ENCODE data around the gene CYP2R1.

CYP2R1 gene, protein sequence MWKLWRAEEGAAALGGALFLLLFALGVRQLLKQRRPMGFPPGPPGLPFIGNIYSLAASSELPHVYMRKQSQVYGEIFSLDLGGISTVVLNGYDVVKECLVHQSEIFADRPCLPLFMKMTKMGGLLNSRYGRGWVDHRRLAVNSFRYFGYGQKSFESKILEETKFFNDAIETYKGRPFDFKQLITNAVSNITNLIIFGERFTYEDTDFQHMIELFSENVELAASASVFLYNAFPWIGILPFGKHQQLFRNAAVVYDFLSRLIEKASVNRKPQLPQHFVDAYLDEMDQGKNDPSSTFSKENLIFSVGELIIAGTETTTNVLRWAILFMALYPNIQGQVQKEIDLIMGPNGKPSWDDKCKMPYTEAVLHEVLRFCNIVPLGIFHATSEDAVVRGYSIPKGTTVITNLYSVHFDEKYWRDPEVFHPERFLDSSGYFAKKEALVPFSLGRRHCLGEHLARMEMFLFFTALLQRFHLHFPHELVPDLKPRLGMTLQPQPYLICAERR

GRCh38 chr11:14892036-14892556, at the start of gene CYP2R1:
Gene CYP2R1, minus strand, starts transcription at chr11:14892231. Its CDS starts 26 bp downstream, at chr11:14892205.
- DNase-seq = peak; percentile 99

DNA sequence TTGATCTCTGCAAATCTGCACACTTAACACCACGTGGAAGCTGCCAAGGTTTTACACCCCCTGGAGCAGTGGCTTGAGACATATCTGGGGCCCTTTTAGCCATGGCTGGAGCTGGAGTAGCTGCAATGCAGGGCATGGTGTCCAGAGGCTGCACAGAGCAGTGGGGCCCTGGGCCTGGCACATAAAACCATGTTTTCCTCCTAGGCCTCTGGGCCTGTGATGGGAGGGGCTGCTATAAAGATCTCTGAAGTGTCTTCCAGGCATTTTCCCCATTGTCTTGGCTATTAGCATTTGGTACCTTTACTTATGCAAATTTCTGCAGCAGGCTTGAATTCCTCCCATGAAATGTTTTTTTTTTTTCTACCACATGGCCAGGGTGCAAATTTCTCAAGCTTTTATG, 46.9 kb upstream of the CYP2R1 start:
- no peak for DNase-seq

DNA sequence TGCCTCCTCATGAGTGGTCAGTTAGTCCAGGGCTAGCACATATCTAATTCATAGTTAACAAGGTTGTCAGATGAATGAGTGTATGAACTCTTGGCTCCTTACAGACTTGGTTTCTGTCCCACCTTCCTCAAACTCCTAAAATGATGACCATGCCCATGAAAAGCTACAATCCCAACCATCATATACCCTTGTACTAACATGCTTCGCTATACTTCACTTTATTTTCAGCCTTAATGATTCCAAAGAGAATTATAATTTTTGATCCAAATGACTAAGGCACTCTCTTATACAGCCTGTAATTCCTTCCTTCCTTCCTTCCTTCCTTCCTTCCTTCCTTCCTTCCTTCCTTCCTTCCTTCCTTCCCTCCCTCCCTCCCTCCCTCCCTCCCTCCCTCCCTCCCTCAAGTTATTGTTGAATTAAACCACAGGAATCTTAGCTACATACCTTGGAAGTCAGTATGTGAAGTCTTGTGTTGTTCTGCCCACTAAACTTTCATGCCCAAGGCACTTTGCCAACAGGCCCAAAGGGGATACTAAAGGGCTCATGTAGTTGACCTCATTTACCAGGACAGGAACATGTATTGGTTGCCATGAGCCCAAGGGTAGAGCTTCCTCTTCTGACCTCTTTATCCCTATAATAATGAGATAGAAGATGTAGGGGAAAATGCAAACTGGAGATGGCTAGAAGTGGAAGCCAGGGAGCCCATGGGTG, 42.8 kb upstream of the CYP2R1 start:
- no peak for DNase-seq

DNA sequence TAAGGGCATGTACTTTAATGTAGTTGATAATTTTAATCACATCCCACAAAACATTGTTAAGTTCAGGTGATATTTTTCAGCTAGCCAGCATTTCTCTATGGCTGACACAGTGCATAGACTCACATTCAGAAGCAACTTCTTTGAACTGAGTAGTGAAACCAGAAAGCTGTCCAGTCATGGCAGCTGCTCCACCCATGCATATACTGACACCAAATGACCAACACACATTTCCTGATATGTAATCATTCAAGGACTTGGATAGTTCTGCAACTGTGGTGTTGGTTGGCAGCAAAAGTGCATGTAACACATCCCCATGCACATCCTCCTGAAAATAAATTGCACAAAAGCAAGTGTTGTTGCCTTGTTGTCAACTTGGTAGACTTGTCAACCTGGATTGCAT, 40.4 kb upstream of the CYP2R1 start:
- DNase-seq = no peak

- no peak for DNase-seq
Measured at GRCh38 chr11:14930369-14930768, 38.3 kb upstream of the CYP2R1 start.

DNA sequence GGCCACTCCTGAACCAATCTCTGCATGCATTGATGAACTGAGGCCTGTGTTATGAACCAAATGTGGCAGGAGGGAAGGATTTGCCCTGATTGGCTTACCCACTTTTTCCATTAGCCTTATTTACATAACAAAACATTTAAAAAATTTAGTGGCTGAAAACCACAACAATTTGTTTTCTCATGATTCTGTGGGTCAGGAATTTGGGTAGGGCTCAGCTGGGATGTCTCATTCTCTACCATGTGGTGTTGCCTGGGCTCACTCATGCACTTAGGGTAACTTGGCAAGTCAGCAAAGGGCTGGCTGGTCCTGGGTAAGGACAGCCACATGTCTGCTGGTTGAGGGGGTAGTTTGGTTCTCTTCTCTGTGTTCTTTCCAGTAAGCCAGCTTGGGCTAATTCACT, 35.1 kb upstream of the CYP2R1 start:
- no peak for DNase-seq

GRCh38 chr11:14924318-14924717, 32.3 kb upstream of the CYP2R1 start:
- DNase-seq = no peak

- no peak for DNase-seq
Measured at GRCh38 chr11:14916403-14916802, 24.4 kb upstream of the CYP2R1 start.

DNA sequence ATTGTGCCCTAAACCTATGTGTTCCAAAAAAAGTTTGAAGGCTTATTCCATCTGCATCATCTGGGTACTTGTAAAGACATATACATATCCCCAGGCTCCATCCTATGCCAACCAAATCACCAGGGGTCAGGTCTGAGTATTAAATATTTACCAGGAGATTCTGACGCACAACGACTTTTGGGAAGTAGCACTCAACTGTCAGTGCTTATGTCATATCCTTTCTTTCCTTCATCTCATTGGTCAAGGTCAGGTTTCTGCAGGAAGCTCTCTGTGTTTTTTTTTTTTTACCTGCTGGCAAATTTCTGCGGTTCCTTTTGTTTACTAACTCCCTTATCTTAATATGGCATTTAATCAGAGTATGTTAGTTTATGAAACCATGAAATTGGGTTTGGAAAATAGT, 22.5 kb upstream of the CYP2R1 start:
- peak; percentile 49 for DNase-seq

DNA sequence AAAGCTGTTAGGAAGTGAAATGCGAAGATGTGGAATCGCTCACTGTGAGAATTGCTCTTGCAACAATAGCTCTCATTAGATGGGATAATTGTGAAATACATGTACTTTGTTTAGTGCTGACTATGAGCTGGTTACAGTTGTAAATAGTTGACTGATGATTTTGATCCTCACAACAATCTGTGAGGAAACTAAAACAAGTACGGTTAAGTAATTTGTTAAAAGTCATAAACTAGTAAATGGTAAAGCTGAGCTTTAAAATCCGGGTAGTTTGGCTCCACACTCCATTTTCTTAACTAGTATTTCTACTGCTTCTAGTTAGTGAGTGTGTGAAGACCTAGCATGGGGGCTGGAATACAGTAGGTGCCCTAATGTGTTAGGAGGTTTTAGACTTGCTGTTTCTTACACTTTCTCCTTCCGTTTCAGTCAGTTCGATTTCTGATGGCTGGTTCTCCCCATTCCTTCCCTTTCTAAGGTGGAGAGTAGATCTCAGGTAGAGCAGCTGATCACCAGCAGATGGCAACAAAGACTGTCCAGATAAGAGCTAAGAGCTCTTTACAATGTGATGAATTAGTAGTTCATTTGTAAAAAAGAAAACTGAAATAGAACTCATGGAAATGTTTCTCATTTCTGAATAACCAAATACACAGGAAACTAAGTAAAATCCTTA, 16.3 kb upstream of the CYP2R1 start:
- DNase-seq = peak; percentile 84

DNA sequence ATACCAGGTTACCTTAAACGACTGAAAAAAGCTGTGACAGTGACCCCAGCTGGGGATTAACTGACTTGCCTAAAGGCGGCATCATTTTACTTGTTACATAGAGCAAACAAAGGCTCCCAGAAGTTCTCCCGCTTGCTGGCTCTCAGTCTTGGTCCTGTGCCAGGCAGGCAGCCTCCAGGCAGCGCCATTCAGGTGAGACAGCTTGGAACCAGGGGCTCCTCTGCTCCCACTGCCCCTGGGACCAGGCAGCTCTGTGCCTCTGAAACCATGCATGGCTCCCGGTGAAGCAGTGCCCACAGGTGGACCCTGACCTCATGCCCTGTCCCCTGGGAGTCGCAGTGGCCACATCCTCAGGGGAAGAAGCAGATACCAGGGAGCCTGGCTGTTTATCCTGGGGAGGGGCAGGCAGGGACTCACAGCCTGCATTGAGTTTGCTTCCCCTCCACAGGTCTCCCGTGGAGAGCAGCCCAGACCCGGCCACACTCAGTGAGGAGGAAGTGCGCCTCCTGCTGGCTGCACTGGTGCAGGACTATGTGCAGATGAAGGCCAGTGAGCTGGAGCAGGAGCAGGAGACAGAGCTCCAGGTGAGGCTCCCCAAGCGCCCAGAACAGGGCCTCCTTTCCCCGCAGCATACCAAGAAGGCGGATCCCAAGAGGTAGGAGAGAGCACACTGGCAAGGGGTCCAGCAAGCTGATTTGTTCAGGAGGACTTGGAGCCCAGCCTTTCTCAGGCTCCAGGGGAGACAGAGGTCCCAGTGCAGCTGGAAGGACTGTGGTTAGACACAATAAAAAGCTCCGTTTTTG, 15.6 kb upstream of the CYP2R1 start:
- DNase-seq = peak; percentile 89

GRCh38 chr11:14906993-14907392, 15.0 kb upstream of the CYP2R1 start:
- DNase-seq = peak; percentile 46

- no peak for DNase-seq
Measured at GRCh38 chr11:14906578-14906977, 14.5 kb upstream of the CYP2R1 start.

DNA sequence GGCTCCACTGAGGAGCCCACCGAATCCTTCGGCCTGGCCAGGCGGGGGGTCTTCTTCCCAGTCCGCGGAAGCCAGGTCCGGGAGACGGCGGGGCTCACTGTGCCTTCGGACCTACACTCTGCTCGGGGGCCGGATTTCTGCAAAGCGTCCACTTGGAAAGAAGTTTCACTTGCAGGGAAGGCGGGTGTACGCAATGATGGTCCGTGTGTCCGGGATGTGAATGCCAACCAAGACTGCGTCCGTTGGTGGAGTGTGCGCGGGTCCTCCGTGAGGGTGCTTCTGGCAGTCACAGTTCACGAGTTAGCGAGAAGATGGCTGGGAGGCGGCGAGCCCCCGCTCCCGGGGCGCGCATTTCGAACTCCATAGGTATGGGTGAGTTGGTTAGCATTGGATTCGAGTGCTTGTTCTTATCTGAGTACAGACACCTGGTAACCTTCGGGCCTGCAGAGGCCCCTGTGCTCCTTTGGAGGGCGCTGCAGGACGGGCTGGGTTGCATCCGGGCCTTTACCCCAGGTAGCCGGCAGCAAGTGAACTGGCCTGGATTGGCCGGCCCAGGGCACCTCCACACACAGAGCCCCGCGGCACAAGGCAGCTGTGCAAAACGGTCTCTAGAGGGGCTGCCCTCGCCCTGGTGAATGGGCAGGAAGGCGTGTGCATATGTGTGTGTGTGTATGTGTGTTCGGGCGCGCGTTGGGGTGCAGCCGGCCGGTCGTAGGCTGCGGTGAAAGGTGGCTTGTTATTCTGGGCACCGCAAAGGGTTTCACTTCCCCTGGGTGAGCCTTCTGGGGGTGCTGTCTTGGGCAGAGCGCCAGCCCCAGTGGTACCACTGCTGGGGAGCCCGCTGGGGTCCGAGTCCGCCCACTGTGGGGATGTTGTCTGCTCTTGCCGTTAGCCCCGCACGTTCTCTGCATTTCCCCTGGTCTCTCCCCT, 13.3 kb upstream of the CYP2R1 start:
- peak; percentile 96 for DNase-seq

DNA sequence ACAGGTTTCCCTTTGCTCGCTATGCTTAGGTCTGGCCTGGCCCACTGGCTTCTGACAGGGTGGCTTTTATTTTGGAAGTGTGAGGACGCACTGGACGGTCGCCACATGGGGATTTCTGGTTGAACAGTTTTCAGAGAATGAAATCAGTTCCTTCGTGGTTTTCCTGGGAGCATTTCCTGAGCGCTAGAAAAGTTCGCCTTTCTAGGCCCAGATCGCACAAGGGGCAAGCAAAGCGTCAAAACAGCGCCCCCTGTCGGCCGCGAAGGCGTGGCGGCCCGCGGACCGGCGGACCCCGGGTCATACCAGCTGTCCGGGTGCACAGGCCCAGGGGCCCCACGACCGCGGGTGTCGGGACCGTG, 12.7 kb upstream of the CYP2R1 start:
- DNase-seq = peak; percentile 89

- DNase-seq = no peak
Measured at GRCh38 chr11:14902650-14903350, 10.8 kb upstream of the CYP2R1 start.

DNA sequence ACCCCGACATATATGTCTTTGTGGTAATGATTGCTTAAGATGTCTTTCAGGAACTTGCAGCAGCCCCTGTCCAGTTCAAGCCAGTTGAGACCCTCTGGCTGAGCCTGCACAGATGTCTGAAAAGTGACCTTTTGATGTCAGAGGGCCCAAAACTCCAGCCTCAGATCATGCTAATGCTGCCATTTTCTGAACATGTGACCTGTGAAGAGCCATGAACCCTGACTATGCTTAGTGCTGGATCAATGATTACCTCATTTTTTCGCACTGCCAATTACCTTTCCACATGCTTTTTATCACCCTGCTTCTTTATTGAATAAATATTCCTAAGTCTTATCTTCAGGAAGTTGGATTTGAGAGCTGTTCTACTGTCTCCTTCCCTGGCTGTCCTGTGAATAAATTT, 6.9 kb upstream of the CYP2R1 start:
- DNase-seq = no peak

- DNase-seq = no peak
Measured at GRCh38 chr11:14898355-14898754, 6.3 kb upstream of the CYP2R1 start.

DNA sequence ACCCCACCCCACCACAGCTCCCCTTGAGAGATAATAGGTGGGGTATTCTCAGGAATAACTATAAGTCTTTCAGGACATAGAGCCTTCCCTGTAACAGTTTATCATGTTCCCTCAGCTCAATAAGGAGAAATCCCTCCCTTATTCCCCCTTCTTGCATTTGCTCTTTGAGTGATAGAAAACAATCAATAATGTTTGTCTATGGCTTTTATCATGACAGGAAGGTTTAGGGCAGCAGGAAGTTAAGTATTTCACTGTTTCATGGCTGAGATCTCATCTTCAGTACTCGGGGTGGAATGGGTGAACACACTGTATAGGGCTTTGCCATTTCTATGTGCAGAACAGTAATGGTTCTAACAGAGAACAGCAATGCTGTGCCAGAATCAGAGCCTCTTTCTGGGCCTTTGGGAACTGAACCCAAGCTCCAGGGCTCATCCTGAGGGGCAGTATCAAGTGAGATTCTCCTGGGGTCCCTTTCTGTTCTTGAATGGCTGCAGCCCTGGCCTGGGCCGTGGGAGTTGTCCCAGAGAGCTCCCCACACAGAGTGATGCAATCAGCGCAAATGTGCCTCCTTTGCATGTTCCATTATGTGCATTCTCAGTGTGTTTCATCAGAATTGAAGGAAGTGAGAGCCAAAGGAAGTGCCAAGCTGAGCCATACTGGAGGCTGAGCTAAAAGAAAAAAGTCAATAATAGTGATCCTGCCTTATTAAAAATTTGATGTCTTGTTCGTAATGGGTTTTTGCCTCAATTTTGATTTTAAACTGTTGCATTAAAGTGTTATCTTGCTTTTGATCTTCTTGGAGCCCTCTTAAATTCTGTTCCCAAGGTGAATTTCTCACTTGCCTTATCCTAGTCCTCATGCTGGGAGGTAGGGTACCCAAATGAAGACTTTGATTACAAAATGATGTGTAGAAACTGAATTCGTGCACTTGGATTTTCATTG, 2.9 kb upstream of the CYP2R1 start:
- DNase-seq = peak; percentile 16

- DNase-seq = no peak
Measured at GRCh38 chr11:14892577-14892976, 546 bp upstream of the CYP2R1 start.

Measured in DMS53 (cell line).